C1 segment of cervical spinal cord (tissue), 14 donors: ENCODE results near the gene CFAP157.
"Not testable (repeated sequence)": the region's sequence is repeated elsewhere in the genome, so short reads cannot be mapped to it uniquely, and the experiment has no call there.

ENCODE experiments used
- DNase-seq, 14 donors: peaks; one replicate each; lab custom pipeline; 2025; lab: John Stamatoyannopoulos, UW

Gene CFAP157

DNA sequence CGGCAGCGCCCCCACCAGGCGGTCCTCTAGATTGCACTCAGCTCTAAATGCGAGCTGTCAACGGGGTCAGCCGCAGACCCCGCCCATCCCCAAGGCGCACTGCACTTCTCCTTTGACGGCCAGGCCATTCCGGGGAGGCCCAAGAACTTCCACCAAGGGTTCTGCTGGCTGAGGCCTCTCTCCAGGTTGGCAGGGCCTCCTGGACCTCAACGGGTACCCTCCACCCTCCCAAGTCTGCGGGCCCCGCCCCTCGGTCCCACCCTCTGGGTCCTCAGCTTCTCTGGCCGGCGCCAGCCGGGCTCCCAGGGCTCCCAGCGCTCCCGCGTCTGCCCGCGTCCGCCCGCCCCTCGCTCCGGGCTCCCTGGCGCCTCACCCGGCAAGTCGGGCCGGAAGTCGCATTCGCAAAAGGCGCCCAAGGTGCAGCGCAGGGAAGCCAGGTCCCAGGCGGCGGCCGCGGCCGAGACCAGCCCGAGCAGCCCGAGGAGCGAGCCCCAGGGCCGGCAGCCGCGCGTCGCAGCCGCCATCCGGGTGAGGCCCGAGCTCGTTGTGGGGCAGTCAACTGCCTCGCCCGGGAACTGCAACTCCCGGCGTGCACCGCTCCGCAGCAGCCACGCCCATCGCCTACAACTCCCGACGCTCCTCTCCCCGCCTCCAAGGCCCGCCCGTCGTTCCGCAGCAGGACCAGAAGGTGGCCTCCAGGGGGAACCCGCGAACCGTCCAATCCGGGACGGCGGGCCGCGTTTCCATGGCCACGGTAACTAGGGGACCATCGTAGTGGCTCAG is 28.1 kb downstream of the CFAP157 start, which contains the start of gene TOR2A:
Gene TOR2A (minus strand): TSS at position 548 of the 783 bp plus-strand sequence. CDS start 24 bp downstream, at position 524.
- DNase-seq: peak; percentile 77 to 97 (median 93)

DNA sequence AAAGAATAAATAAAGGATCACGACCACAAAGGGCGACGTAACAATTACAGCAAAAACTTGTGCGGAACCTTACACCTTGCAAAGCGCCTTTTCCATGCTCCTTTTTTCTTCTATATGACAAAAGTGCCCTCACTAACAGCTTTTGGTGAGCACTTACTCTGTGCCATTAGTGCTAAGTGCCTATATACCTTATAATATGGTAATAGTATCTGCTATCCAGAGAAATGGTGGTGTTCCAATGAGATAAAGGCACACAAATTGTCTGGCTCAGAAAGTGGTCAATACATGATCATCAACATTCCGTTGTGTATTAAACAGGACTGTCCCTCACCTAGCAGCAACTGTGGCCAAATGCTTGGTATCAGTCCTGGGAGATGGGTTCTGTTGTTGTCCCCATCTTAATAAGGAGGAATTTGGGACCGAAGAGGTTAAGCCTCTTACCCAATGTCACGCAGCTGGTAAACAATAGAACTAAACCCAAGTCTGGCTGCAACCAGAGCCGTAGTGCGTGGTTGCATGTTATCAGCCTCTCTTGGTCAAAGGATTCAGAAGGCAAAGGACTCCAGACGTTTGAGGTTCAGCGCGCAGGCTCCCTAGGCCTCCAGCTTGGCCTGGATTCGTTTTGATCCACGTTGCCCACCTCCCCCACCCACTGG is 28.9 kb downstream of the CFAP157 start:
- DNase-seq: no peak

DNA sequence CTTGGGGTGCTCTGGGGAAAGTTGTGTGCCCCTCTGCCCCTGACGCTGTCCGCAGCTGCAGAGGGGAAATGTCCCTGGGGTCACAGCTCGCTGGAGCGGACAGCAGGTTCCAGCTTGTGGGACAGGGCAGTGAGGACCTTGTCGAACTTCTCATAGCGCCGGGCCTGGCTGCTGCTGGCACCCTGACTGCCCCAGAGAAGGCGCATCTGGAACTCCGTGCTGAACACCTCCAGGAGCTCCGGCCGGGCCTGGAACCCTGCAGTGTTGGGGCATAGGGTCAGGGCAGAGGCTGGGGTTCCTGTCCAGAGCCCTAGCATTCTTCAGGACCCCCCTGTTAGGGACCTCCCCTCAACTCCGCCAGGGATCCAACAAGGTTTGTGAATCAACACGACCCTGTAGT is 31.9 kb downstream of the CFAP157 start:
- DNase-seq: no peak

DNA sequence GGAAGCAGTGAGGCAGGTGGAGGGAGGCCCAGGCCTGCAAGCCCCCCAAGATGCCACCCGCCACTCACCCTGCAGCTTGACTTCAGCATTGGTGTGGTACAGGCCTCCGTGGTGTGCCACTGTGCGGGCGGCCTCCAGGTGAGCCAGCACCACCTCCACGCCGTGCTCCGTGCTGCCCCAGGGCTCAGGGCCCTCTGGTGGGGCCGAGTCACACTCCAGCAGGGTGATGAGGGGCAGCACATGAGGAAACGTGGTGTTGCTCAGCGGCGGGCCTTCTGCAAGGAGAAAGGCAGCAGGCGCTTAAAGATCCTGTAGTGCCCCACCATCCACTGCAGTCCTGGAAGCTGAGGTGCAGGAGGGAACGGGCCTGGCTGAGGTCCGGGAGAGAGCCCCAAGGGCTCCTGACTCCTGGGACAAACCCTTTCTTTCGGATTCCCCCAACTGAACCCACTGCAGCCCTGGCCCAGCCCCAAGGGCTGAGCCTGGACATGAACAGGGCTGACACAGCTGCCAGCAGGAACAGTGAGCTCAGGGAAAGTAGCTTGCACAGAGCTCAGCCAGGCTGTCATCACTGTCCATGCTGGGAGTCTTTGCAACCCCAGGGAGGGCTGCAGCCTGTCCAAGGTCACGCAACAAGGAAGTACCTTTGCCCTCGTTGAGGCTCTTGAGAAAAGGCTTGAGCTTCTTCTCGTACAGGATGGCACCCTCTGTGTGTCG is 33.0 kb downstream of the CFAP157 start:
- DNase-seq: no peak

DNA sequence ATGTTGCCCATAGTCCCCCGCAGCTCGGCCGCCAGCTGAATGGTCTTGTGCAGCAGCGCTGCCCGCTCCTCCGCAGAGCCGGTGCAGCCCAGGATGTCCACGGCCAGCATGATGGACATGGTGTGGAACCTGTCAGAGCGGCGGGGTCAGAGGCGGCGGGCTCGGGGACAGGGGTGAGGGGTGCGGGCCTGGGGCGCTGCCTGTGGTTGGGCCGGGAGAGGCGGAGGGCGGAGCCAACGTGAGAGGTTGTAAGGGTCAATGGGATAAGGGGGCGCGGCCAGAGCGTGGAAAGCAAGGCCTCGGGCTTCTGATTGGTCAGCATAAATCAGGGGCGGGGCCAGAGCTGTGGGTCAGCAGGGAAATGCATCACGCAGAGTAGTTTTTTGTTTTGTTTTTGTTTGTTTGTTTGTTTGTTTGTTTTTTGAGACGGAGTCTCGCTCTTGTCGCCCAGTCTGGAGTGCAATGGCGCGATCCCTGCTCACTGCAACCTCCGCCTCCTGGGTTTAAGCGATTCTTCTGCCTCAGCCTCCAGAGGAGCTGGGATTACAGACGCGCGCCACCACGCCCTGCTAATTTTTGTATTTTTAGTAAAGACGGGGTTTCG is 35.1 kb downstream of the CFAP157 start:
- DNase-seq: peak in 12 of 14 donors; percentile 20 to 88 (median 57)

DNA sequence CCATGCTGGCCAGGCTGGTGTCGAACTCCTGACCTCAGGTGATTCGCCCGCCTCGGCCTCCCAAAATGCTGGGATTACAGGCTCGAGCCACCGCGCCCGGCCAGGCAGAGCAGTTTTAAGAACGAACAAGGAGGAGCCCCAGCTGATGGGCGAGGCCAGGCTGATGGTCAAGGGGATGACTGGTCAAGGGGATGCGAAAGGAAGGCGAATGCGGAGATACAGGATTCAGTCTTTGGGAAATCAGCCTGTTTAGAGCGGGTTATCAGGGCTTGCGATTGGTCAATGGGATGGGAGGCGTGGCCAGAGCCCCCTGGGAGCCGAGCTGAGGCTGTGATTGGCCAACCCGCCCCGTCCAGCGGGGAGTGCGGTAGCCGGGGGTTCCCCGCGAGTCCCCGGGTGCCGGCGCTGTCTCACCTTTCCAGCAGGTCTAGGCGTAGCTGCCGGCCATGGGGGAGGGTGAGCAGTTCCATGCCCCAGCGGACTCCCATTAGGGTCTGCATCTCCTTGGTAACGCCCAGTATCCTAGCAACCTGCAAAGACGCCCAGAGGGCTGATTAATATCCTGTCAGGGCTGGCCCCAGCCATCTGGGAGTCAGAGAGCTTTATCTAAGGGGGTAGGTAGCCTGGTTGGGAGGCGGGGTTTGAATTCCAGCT is 35.8 kb downstream of the CFAP157 start:
- peak in 3 of 14 donors; percentile 3 to 86 (median 12) for DNase-seq

DNA sequence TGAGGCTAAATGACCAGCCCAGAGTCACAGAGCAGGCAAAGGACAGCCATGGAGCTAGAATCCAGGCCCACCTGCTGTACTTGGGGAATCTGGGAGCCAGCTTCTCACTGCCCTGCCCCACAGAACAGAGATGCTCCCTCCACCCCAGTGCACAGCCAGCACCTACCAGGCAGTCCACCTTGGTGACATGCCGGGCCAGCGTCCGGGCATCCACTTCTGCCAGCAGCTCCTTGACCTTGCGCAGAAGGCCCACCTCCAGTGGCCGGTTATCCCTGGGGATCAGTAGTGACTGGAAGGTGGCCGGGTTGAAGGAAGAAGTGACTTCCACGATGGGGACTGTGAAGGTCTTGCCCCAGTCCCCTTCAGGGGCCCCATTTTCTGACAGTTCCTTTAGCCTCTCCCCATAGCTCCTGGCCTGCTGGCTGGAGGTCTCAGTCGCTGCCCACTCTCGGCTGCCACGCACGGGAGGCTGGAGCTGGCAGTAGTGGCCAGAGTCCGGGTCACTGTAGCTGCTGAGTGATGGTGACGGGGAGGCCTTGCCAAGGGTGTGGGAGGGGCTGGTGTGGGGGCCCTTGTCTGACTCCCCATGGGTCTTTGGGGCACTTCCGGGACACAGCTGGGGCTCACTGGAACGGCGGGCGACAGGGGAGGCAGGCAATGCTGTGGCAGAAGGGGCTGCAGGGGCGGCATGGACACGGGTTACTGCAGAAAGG is 37.8 kb downstream of the CFAP157 start:
- DNase-seq: no peak

DNA sequence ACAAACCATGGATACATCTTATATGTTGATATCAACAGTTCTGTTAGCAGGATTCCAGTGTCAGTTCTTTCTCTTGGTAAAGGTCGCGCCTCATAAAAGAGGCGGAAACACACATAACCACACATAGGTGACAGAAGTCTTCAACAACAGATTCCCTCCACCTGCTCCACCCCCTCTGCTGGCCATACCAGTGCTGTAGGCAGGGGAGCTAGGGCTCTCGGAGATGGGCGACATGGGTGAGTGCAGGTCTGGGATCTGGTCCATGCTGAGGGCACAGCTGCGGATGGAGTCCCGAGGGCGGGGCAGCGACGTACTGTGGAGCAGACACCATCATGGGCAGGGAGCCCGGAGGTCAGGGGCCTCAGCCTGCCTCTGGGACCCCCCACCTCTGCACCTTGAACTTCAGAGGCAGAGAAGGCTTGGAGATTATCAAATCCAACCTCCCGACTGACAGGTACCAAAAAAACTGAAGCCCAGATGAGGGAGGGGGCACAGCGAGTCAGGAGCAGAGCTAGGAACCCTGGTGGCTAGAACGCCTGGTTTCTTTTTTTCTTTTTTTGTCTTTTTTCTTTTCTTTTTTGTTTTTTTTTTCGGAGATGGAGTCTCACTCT is 40.3 kb downstream of the CFAP157 start:
- DNase-seq: no peak

DNA sequence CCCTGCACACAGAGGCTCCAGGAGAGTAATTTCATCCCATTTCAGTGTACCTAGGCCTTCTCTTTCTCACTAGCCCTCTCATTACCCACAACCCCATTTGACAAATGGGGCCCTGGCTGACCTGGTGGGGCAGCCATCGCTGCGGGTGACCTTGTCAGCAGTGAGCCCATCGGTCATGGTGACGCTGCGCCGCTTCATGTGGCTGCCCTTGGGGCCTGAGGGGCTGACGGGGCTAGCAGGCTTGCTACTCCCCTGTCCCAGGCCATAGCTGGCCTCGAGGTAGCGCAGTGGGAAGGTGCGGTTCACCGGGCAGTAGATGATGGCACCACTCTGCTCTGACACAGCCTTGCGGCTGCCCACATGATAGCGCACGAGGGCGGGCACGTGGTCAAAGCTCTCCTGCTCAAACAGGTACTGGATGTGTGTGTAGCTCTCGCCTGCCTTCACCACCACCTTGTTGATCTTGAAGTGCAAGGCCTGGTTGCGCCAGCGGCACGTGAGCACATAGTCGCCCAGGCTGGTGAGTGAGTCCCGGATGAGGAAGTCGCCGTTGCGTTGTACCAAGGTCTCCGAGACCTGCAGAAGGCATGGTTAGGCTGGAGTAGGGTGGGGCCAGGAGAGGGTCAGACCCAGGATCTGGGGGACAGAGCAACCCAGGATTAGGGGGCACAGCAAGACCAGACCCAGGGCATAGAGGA is 42.5 kb downstream of the CFAP157 start:
- no peak for DNase-seq

DNA sequence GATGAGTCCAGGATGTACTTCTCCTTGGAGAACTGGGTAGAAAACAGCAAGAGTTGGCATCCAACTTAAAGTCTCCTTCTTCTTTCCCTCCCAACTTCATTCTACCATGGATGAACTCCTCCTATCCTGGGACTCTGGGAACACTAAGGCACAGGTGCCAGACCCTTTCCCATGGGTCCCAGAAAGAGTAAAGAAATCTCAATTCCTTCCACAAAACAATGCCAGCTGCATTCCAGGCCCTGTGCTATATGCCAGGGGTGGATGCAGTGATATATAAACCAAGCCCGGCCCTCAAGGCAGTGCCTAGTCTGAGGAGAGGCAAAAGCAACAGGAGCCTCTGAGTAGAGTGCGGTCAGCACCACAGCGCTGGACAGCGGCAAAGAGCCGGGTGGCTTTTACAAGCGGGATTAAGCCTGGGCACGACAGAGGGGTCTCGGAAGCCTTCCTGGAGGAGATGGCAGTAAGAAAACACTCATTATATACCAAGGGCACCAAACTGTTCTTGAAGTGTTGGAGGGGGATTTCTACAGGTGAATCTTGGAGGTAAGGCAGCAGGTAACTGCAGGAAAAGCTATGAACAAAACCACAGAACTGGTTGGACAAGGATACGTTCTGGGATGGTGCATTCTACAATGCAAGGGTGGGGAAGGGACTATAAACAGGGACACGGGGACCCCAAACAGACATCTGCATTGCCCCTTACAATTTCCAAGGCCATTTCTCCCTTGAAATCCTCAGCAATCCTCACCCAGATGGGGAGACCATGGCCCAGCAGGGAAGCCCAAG is 44.7 kb downstream of the CFAP157 start:
- DNase-seq: no peak

DNA sequence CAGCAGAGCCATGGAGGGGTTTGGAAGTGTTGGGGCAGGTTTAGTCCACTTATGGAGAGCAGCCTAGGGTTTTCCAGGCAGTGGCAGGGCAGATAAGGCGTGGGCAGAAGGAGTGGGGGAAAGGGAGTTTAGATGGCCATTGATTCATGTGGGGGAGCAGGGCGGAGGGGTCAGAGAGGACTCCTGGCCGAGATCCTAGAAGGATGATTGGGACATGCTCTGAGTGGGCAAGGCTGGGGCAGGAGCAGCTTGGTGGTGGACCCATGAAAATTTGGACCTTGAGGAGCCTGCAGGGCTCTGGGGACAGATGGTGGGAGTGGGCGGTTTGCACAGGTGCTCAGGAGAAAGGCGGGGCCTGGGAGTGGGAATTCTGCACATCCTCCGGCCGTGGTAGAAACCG is 46.4 kb downstream of the CFAP157 start:
- DNase-seq: no peak

DNA sequence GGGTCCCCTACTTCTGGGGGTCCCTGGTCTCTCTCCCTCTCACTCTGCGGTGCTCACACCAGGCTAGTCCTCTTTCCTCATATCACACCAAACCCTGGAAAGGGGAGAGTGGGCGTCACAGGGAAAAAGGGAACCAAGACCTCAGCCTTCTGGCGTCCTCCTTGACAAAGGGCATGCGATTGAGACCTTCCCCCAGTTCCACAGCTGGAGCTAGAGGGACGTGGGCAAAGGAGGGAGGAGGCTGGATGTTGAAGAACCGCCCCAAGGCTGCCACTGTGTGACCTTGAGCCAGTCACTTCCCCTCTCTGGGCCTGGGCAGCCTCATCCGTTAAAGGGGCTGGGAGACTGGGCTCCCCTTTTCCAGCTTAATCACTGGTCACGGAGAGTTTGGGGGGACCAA is 46.8 kb downstream of the CFAP157 start:
- no peak for DNase-seq

DNA sequence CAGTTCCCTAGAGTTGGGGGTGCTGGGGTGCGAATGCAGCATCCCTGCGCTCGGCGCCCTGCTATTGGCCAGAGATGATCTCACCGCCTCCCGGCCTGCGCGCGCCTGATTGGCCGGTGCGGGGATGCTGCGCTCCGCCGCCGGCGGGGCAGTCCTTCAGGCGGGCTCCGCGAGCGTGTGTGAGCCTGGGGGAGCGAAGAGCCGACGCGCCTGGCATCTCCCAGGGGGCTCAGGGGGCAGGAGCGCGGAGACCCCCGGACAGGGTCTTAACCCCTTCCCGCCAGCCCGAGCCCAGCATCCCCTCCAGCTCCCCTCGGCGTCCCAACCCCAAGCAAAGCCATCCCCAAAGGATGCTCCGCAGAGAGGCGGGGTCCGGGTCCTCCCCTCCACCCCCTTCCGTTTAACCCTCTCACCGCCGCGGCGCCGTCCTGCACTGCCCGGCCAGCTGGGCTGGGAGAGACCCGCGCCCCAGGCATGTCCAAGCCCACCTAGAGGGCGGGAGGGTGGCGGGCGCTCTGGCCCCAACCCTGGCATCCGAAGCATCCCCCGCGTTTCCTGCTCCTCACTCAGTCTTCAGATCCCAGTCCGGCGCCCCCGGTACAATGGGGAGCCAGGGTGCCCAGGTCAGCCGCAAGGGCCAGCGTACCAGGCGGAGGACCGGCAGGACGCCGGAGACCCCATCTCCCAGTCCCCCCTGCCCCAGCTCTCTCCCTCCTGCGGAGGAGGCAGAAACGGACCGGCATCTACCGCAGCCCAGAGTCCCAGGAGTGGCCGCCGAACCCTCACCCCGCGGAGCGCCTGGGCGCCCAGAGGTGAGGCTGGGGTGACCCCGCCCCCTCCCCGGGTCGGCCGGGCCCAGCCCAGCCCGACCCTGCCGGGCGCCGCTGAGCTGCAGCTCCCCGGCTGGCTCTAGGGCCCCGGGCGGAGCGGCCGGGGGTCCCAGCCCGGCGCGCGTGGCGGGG is 47.6 kb downstream of the CFAP157 start:
- peak in 4 of 14 donors; percentile 14 to 85 (median 36) for DNase-seq

DNA sequence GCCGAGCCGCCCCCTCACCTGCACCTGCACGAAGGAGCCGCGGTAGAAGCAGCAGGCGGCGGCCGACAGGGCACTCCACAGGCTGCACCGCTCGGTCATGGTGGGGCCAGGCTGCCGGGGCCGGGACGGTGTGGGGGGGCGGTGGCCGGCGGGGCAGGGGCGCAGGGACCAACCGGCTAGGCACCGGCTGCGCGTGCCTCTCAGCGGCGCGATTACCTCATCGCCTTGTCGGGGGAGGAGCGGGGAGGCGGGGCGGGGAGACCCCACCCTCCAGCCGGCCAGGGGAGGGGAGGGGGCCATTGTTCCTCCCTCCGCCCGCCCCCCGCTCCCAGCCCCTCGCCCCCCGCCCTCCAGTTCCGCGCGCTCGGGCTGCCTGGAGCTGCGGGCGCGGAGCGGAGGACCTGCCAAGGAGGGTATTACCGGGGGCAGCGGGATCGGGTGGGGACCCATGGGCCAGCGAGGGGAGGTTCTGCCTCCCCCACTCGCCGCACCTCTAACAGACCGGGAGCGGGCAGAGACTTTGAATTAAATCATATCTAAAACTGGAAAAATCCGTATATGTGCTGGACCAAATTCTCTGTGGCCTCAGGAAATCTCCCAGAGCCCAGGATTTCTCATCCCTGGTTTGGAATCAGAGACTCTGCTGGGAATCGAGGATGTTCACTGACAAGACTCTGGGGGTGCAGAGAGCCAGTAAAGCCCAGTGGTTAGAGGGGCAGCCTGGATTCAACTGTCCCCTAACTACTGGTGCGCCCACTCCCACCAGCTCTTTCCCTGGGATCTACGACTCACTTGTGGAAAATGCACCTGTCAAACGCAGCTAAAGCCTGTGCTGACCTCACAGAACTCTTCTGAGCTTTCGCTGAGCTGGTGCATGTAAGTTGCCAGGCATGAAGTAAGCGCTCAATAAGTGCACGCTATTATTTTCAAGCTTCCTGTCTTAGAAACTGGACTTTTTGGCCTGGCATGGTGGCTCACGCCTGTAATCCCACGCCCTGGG is 48.6 kb downstream of the CFAP157 start:
- DNase-seq: peak in 1 of 14 donors; percentile 48

DNA sequence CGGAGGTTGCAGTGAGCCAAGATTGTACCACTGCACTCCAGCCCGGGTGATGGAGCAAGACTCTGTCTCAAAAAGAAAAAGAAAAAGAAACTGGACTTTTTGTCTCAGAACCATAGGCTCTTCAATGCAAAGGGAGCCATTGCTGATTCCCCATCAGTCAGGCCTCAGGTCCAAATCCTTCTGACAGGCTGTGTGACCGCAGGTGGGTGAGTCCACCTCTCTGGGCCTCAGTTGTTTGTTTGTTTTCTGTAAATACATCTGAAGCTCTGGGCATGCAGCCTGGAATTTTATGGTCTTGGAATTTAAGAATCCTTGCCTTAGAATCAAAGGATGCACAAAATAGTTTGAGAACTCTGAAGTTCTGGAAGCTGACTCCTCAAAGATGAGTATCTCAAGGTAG is 49.4 kb downstream of the CFAP157 start:
- no peak for DNase-seq

DNA sequence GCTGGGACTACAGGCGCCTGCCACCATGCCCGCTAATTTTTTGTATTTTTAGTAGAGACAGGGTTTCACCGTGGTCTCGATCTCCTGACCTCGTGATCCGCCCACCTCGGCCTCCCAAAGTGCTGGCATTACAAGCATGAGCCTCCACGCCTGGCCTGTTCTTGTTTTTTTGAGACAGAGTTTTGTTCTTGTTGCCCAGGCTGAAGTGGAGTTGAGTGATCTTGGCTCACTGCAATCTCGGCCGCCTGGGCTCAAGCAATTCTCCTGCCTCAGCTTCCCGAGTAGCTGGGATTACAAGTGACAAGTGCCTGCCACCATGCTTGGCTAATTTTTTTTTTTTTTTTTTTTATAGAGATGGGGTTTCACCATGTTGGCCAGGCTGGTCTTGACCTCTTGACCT is 50.0 kb downstream of the CFAP157 start:
- DNase-seq: not testable (repeated sequence)
